Measurements from ENCODE around the gene ZKSCAN1.
A peak's percentile ranks its signal among the peaks of the same experiment; 100 is the strongest.
"Not testable (repeated sequence)": the region's sequence is repeated elsewhere in the genome, so short reads cannot be mapped to it uniquely, and the experiment has no call there.

Gene ZKSCAN1

DNA sequence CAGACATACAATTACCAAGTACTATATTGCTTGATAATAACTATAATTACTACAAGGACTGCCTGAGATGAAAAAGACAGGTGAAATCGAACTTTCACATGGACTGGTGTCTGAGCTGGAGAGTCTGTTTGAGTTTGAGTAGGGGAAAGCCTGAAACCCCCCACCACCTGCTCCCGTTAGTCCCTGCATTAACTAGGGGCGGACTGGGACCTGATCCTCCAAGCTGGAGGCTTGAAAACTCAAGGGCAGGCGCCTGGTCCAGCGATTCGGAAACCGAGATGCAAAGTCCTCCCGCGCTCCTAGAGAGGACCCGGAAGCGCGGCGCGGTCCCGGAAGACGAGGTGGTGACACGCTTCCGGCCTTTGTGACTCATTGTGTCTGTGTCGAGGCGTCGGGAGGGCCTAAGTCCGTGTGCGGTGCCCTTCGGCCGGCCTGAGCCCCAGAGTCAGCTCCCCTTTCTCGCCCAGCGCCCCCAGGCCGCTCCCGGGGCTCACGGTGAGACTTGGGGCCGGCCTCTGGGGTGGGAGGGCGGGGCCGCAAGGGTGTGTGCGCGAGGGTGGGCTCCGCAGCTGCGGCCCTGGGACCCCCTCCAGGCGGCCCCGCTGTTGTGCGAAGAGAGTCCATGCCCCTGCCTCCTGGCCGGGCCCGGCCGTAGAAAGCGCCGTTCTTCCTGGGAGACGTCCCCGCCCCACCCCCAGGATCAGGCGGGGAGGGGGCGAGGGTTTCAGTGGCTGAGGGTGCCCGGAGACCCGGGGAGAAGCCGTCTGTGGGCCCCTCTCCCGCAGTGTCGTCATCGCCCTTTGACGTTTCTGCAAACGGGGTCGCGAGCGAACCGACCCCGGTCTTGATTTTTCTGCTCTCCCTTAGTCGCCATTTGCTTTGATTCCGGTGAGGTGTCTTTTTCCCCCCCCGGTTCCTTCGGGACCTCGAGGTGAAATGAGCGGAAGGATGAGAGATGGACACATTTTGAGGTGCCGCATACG, at the start of gene ZKSCAN1:
ZKSCAN1 (plus strand) TSS at position 365 of the 983 bp plus-strand sequence. CDS start 7,911 bp downstream, outside the sequence.
- DNase-seq = peak; percentile 81 to 84

DNA sequence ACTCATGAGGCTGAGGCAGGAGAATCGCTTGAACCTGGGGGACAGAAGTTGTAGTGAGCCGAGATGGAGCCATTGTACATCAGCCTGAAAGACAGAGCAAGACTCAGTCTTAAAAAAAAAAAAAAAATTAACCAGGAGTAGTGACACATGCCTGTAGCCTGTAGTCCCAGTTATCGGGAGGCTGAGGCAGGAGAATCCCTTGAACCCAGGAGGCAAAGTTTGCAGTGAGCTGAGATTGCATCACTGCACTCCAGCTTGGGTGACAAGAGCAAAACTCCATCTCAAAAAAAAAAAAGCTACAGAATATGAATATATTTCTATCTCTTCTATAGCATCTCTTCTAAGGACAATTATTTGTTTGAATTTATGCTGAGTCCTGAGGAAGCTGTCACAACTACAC, 46.1 kb upstream of the ZKSCAN1 start:
- no peak for DNase-seq

DNA sequence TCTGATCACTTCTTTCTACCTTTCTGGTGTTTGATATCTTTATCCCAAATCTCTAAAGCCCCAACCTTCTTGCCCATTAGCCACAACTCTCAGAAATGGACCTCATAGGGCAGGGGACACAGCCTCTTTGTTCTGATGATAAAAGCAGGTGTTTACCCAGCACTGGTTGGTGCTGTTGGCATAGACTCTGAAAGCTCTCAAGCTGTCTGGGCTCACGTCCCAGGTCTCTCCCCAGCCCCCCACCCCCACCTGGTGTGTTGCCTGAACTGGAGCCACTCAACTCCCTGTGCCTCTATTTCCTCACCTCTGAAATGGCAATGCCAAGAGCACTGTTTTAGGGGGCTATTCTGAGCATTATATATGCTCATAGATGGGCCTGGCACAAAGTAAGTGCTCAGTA, 45.6 kb upstream of the ZKSCAN1 start:
- not testable (repeated sequence) for DNase-seq

DNA sequence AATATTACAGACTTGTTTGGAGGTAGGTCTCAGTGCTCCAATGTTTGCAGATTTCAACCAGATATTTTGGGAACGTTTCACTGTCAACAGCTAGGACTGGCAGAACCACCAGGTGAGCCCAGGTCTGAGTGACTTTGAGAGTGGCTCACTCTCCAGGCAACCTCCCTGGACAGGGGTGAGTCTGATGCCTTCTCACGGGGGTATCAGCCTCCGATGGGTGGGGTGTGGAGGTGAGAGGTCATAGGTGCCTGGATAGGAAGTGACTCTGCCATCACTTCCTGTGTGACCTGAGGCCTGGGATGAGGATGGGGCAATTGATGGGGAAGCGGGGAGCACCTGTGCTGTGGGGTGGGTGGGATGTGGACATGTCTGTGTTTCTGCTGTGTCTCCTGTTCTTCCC, 44.2 kb upstream of the ZKSCAN1 start:
- no peak for DNase-seq

DNA sequence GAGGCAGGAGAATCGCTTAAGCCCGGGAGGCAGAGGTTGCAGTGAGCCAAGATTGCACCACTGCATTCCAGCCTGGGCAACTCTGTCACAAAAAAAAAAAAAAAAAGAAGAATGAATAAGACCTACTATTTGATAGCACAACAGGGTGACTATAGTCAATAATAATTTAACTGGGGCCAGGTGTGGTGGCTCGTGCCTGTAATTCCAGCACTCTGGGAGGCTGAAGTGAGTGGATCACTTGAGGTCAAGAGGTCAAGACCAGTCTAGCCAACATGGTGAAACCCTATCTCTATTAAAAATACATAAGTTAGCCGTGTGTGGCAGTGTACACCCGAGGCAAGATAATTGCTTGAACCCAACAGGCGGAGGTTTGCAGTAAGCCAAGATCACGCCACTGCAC, 41.6 kb upstream of the ZKSCAN1 start:
- DNase-seq = not testable (repeated sequence)

DNA sequence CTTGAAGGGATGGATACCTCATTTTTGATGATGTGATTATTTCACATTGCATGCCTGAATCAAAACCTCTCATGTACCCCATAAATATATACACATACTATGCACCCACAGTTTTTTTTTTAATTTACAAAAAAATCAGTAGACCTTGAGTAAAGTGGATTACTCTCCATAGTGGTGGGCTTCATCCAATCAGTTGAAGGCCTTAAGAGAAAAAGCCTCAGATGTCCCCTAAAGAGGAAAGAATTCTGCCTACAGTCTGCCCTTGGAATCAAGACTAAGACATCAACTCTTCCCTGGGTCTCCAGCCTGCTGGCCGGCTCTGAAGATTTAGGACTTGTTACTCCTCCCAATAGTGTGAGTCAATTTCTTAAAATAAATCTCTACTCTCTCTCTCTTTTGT, 40.7 kb upstream of the ZKSCAN1 start:
- DNase-seq = no peak

DNA sequence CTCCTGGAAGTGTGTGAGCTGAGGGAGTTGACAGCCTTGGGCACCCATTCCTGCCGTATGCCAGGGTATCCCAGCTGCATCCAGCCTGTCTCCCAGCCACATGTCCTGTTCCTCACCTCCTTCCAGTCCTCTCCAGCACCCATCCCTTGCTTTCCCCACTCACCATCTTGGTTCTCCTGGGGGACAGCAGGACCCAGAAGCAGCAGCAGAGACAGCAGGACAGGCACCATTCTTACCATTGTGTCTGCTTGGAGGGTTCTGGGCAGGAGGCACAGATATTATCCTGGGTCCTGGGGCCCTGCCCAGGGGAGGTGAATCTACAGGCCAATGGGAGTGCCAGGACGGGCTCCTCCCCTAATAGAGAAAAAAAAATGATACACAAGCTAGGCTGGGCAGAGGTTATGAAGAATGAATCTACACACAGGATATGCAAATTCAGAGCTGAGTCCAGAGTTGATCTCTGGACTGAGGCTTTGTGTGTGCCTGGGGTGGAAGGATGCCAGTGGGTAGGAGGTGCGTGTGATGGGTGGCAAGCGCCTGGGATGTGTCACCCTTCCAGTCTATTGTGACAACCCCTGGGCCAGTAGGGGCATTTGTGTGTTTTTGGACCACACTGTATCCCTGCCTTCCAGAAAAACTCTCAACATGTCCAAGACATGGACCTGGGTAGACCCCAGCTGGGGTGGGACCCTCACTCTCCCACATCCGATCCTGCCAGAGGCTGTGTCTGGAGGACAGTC, 39.4 kb upstream of the ZKSCAN1 start, which contains the start of gene AZGP1:
AZGP1 (minus strand) TSS at position 250 of the 740 bp plus-strand sequence; CDS start at position 239, 11 bp downstream.
- DNase-seq = no peak

DNA sequence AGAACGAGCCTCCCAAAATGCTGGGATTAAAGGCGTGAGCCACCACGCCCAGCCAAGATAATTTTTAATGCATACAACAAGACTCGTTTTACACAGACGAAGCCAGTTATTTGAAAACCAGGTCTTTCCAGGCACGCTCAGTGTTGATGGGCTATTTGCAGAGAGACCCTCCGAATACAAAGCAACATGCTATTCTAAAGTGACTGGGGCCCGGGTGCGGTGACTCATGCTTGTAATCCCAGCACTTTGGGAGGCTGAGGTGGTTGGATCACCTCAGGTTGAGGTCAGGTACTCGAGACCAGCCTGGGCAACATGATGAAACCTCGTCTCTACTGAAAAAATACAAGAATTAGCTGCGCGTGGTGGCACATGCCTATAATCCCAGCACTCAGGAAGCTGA, 38.8 kb upstream of the ZKSCAN1 start:
- DNase-seq = no peak

DNA sequence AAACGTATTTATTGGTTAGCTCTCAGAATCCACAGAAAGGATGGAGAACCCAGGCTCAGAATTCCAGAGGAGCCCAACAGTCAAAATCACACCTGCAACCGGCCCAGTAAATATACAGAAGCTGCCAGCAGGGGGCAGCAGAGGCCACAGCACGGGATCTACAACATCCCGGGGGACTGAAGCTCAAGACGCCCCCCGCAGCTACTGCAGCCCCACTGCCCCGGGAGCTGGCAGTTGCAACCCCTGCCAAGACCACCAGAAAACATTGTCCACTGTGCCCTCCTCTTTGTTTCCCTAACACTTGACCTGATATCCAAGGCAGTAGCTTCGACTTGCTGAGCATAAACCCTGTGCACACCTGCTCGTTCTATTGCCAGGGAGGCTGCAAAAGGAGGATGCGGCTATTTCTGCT, 35.6 kb upstream of the ZKSCAN1 start:
- DNase-seq = peak; percentile 60 to 69

DNA sequence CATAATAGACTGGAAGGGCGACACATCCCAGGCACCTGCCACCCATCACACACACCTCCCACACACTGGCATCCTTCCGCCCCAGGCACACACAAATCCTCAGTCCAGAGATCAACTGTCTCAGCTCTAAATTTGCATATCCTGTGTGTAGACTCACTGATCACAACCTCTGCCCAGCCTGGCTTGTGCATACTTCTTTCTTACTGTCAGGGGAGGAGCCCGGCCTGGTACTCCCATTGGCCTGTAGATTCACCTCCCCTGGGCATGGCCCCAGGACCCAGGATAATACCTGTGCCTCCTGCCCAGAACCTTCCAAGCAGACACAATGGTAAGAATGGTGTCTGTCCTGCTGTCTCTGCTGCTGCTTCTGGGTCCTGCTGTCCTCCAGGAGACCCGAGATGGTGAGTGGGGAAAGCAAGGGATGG, 34.9 kb upstream of the ZKSCAN1 start:
- DNase-seq = not testable (repeated sequence)

DNA sequence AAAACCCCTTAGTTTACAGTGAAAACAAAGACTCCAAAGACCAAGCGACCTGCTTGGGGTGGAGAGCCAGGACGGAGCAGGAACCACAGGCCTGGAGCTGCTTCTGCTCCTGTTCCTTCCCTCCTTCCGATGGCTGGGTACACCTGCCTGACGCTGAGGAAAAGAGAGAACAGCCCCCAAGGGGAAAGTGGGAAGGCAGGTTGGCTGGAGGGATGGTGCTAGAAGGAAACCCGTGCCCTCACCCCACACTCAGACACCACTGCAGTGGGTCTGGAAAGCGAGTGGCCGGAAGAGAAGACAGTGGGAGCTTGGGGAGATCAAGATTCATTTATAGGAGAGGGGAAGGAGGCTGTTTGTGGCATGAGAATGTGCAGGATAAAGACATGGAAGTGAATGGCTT, 34.3 kb upstream of the ZKSCAN1 start:
- DNase-seq = not testable (repeated sequence)

DNA sequence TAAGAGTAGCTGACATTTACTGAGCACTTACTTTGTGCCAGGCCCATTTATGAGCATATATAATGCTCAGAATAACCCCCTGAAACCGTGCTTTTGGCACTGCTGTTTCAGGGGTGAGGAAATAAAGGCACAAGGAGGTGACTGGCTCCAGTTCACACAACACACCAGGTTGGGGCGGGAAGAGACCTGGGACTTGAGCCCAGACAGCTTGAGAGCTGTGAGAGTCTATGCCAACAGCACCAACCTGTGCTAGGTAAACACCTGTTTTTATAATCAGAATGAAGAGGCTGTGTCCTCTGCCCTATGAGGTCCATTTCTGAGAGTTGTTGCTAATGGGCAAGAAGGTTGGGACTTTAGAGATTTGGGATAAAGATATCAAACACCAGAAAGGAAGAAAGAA, 30.8 kb upstream of the ZKSCAN1 start:
- no peak for DNase-seq

DNA sequence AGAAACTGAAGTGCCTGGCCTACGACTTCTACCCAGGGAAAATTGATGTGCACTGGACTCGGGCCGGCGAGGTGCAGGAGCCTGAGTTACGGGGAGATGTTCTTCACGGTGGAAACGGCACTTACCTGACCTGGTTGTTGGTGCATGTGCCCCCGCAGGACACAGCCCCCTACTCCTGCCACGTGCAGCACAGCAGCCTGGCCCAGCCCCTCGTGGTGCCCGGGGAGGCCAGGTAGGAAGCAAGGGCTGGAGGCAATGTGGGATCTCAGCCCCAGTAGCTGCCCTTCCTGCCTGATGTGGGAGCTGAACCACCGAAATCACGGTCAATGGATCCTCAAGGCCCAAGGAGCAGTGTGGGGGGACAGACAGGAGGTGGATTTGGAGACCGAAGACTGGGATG, 28.1 kb upstream of the ZKSCAN1 start:
- DNase-seq = not testable (repeated sequence)

DNA sequence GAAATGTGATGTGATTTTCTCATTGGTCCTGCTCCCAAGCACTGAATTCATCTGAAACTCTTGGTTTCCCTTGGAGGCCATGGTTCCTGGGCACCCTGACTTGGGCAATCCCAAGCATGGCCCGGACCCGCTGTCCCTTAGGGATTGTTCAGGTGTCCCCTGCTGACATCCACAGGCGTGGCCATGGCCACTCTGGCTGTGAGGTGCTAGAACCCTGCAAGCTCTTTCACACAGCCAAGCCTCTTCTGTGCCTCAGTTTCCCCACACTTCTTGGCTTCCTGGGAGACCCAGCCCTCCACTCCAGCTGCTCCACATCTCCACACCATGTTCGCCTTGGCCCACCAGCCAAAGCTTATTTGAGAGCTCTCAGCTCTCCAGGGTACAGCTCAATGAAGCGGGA, 27.6 kb upstream of the ZKSCAN1 start:
- DNase-seq = no peak

DNA sequence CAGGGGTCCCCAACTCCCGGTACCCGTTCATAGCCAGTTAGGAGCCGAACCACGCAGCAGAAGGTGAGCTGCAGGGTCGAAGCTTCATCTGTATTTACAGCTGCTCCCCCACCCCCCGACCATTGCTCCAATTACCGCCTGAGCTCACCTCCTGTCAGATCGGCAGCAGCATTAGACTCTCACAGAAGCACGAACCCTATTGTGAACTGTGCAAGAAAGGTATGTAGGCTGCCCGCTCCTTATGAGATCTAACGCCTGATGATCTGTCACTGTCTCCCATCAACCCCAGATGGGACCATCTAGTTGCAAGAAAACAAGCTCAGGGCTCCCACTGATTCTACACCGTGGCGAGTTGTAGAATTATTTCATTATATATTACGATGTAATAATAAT, 24.9 kb upstream of the ZKSCAN1 start:
- DNase-seq = no peak

DNA sequence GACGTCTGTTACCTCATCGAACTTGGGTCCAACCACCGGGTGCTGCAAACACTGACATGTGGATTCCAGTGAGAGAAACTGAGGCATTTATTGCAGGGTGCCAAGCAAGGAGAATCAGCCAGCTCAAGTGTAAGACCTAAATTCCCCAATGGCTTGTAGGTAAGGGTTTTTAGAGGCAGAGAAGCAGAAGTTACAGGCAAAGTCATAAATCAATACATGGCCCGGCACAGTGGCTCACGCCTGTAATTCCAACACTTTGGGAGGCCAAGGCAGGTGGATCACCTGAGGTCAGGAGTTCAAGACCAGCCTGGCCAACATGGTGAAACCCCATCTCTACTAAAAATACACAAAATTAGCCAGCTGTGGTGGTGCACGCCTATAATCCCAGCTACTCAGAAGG, 23.9 kb upstream of the ZKSCAN1 start:
- not testable (repeated sequence) for DNase-seq

DNA sequence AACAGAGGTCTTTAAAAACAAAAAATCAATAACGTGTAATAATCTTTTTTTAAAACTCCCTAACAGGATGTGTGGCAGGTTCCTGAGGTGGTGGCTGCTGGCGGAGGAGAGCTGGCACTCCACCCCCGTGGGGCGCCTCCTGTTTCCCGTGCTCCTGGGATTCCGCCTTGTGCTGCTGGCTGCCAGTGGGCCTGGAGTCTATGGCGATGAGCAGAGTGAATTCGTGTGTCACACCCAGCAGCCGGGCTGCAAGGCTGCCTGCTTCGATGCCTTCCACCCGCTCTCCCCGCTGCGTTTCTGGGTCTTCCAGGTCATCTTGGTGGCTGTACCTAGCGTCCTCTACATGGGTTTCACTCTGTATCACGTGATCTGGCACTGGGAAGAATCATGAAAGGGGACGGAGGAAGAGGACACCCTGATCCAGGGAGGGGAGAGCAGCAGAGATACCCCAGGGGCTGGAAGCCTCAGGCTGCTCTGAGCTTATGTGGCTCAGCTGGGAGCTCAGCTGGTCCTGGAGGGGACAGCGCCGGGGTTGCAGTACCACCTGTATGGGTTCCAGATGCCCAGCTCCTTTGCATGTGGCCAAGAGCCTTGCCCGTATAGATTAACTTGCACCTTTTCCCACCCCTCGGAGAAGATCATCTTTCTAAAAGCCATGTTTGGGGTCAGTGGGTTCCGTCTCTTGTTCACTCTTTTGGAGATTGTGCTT, 22.9 kb upstream of the ZKSCAN1 start:
- DNase-seq = no peak

DNA sequence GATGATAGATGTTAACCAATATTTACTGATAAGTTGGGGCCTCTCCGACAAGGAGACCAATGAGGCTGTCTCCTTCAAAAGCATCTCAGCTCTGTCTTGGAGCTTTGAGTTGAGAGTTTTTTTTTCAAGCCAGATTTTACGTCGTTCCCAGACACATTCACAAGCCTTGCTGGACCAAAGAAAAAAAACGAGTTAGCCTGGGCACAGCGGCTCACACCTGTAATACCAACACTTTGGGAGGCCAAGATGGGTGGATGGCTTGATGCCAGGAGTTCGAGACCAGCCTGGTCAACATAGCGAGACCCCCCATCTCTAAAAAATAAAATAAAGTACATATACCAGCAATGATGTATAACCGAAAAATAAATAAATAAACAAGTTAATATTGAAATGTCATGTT, 20.6 kb upstream of the ZKSCAN1 start:
- DNase-seq = no peak

DNA sequence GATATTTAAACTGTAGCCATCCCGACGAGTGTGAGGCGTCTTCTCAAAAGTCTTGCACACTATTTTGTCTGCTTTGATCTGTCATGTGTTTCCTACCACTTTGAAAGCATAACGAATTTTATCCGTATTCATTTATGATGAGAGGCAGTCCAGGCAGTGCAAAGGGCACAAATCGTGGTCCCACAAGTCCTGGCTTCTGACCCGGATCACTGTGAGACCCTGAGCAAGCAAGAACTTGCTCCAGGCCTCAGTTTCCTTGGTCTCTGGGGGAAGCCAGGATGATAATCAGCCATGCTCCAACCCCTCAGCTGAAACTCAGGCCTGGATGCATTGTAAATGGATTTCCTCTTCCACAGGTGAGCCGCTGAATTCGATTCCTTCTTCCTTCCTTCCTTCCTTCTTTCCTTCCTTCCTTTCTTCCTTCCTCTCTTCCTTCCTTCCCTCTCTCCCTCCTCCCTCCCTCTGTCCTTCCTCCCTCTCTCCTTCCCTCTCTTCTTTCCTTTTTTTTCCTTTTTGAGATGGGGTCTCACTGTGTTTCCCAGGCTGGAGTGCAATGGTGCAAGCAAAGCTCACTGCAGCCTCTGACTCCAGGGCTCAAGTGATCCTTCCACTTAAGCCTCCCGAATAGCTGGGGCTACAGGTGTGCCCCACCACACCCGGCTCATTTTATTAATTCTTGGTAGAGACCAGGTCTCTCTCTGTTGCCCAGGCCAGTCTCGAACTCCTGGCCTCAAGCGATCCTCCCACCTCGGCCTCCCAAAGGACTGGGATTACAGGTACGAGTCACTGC, 18.4 kb upstream of the ZKSCAN1 start:
- DNase-seq = no peak

DNA sequence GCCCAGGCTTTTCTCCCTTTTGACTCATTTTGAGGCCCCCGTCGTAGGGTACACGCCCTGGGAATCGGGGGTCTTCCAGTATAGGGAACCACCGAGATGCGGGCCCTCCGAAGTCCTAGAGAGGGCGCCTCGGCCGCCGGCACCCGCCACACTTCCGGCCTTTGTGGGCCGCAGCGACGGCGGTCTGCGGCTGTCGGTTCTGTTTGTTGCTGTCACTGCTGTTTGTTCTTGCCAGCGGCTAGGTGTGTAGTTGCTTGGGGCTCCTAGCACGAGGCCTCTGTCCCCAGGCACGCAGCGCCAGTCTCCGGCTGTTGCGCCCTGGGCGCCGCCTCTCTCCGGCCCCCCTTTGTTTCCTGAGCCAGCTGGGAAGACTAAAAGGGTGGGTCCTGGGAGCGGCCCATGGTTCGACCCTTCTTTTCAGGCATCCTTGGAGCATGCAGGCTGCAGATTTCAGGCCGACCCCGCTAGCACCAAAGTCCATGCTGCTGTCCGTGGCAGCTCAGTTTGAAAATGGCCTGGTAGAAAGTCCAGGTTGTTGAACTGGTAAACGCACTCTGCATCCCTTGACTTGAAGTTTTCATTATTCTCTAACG, 17.8 kb upstream of the ZKSCAN1 start:
- DNase-seq = peak; percentile 47 to 53

DNA sequence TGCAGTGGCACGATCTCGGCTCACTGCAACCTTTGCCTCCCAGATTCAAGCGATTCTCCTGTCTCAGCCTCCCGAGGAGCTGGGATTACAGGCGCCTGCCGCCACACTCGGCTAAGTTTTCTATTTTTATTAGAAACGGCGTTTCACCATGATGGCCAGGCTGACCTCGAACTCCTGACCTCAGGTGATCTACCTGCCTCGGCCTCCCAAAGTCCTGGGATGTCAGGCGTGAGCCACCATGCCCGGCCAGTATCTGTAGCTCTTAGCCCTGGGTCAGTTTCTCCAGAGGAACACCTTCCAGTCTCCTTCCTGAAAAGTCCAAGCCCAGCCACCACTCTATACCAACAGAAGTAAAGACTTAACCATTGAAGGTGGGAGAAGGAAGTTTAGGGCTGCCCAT, 15.2 kb upstream of the ZKSCAN1 start:
- no peak for DNase-seq
